Heart right ventricle (tissue), 16 donors: ENCODE data around the gene GNPTG. TPM values are rescaled to one million over a fixed set of nuclear protein-coding genes. Genes with fewer than 3 reads are reported as not detected.

Source experiments
- ATAC-seq, 8 donors: fragments of 200-7000 bp; cut with Tn5 transposase; one replicate each; pipeline ENCODE4 v1.9.1; 2020; ENCODE audit warnings: mild to moderate bottlenecking in 8 of 8, moderate library complexity in 8 of 8, moderate number of reproducible peaks in 1 of 8
- DNase-seq, 2 donors: peaks; one replicate each; pipeline ENCODE4 v3.0.0-alpha.2; 2020
- H3K27ac ChIP-seq, 10 donors: fragments of 200-600 bp; sonication (generic) in 2 of 10; one replicate each; pipeline versions ENCODE4 v1.5.0 to v1.8.0; 2020 to 2022; ENCODE audit warnings: mild to moderate bottlenecking in 3 of 10
- H3K27me3 ChIP-seq, 7 donors: fragments of 200-600 bp; one replicate each; pipeline ENCODE4 v1.8.0; 2021 to 2022; ENCODE audit warnings: mild to moderate bottlenecking in 2 of 7
- H3K36me3 ChIP-seq, 9 donors: fragments of 200-600 bp; sonication (generic) in 1 of 9; one replicate each; pipeline versions ENCODE4 v1.5.0 to v1.8.0; 2020 to 2022; ENCODE audit warnings: mild to moderate bottlenecking in 2 of 9
- H3K4me1 ChIP-seq, 9 donors: fragments of 200-600 bp; sonication (generic) in 1 of 9; one replicate each; pipeline versions ENCODE4 v1.5.0 to v1.8.0; 2020 to 2022; ENCODE audit warnings: mild to moderate bottlenecking in 4 of 9
- H3K4me3 ChIP-seq, 10 donors: fragments of 200-600 bp; sonication (generic) in 2 of 10; one replicate each; pipeline versions ENCODE4 v1.5.0 to v1.8.0; 2020 to 2022; ENCODE audit warnings: mild to moderate bottlenecking in 7 of 10, moderate library complexity in 2 of 10
- H3K9me3 ChIP-seq, 11 donors: fragments of 200-600 bp in 10 of 11; sonication (generic) in 2 of 11; one replicate each; pipeline versions ENCODE4 v1.5.0 to v1.8.0; 2013 to 2022; ENCODE audit warnings: mild to moderate bottlenecking in 2 of 11, control low read depth in 1 of 11, moderate library complexity in 1 of 11
- CTCF ChIP-seq, 9 donors: fragments of 200-600 bp; sonication (generic) in 2 of 9; IDR thresholded peaks; one replicate each; pipeline versions ENCODE4 v1.5.0 to v1.8.0; 2021 to 2022; ENCODE audit warnings: antibody characterized with exemption in 9 of 9, mild to moderate bottlenecking in 5 of 9, moderate library complexity in 1 of 9
- WGBS, 2 donors: extraction: QIAGEN DNeasy Blood & Tissue Kit; methylation state at CpG; one replicate each; pipeline ENCODE4 v1.1.7; 2013; ENCODE audit warnings: inconsistent platforms in 1 of 2; 5-methylcytosine and 5-hydroxymethylcytosine counted together
- intact Hi-C, 10 donors: fragments of 100-400 bp; cut with DNase I; formaldehyde crosslinking; loops; one replicate each; pipeline versions ENCODE4 v1.11.1 to v1.14.2; 2022
- polyA plus RNA-seq, 2 donors: library from polyadenylated mRNA; stranded (reverse); fragments of 200-250 nt; gene quantifications; one replicate each; pipeline ENCODE4 v1.2.3, GENCODE V29; 2013
- total RNA-seq, 10 donors: library from RNA; stranded (reverse); fragmentation: NEBNext Ultra II Directional in 3 of 10; extraction: Animal tissue kit (Norgen Biotek cat#: 25700) in 3 of 10; gene quantifications; one replicate each; pipeline versions ENCODE4 v1.2.1 to v1.2.4, GENCODE V29; 2021 to 2023
- donor health status: Arrhythmogenic right ventricular cardiomyopathy.
- donor health status: ischemic (EF 13 %, LVEDD 7.1; RV severe dilation, severe dysfunction).
- donor health status: healthy with polysubstance abuse.
- donor health status: DM: no; HTN: yes; CAD: no.
- donor health status: DM: no; HTN: no; CAD: no.
- donor health status: ischemic (EF 25% LVEDD 6.9; RV normal size, moderate dysfunction).
- donor health status: ischemic (EF 25% LVEDD 5.7; RV mildly dilated, moderate dysfunction).
- donor health status: healthy.
- donor health status: DM: yes; HTN: yes; CAD: no.
- donor health status: Ischemic cardiomyopathy.
- donor health status: ischemic (EF 35%, LVEDD 5.7; RV mildly dilated, moderate dysfunction).
- donor health status: nonischemic (EF 11% LVEDD 7.7; RV severe dilation, severe dysfunction).
- donor health status: DM: yes; HTN: yes; CAD: no.
- donor health status: PGD.
- donor health status: ischemic (EF 29% LVEDD 5.4; RV normal size, mild dysfunction).
- donor health status: nonischemic (EF 23%, LVEDD 6.1; RV moderate dilation, normal function).

The GNPTG gene
- total and polyA plus RNA-seq, 12 donors, result 24.8 to 56.3 (median 31.8) TPM

- Histone ChIP-seq H3K4me1 (peaks cover 0 to 16% (median 0%) of the 10 kb centered on the region in 9 donors), H3K36me3 (peaks cover 5 to 84% (median 47%) of the 10 kb centered on the region in 9 donors), H3K27ac (no peak overlapping the region), H3K27me3 (no peaks in the 10 kb centered on the region), H3K4me3 (no peak overlapping the region), H3K9me3 (no peaks in the 10 kb centered on the region)
- intact Hi-C loops, result no loop called here
- TF ChIP-seq CTCF (IDR thresholded peaks at IDR 0.05), result no peak
- WGBS, 2 donors, result 75 to 78% methylated on average over 35 of the region's 35 CpGs
- no peak for DNase-seq
- no peak for ATAC-seq
Measured at GRCh38 chr16:1323296-1324239, 28.2 kb upstream of the GNPTG start.

- Histone ChIP-seq H3K4me3 (no peak overlapping the region), H3K36me3 (peaks cover 5 to 76% (median 39%) of the 10 kb centered on the region in 9 donors), H3K27me3 (no peaks in the 10 kb centered on the region), H3K27ac (no peak overlapping the region), H3K4me1 (peaks cover 0 to 16% (median 0%) of the 10 kb centered on the region in 9 donors), H3K9me3 (no peaks in the 10 kb centered on the region)
- ATAC-seq (no peak), DNase-seq (no peak)
- WGBS, 2 donors, result 83 to 84% methylated on average over 22 of the region's 22 CpGs
- TF ChIP-seq CTCF (IDR thresholded peaks at IDR 0.05), result no peak
- intact Hi-C loops, result no loop called here
Measured at GRCh38 chr16:1324286-1324826, 27.4 kb upstream of the GNPTG start.

GRCh38 chr16:1325261-1325660 lies 26.5 kb upstream of the GNPTG start:
- ATAC-seq (no peak), DNase-seq (no peak)
- no peak for TF ChIP-seq CTCF (IDR thresholded peaks at IDR 0.05)
- peaks cover 0 to 16% (median 0%) of the 10 kb centered on the region in 9 donors for H3K4me1 ChIP-seq
- H3K4me3 ChIP-seq, result no peak overlapping the region
- peaks cover 0 to 3% (median 0%) of the 10 kb centered on the region in 7 donors for H3K27me3 ChIP-seq
- WGBS, 2 donors, result 89% methylated on average over 15 of the region's 15 CpGs
- intact Hi-C loops, result no loop called here
- H3K36me3 ChIP-seq, result peaks cover 2 to 67% (median 30%) of the 10 kb centered on the region in 9 donors
- H3K9me3 ChIP-seq, result peaks cover 0 to 2% (median 0%) of the 10 kb centered on the region in 11 donors
- H3K27ac ChIP-seq, result peak overlapping the region in 2 of 10 donors; percentile 21 to 52

- no peak for TF ChIP-seq CTCF (IDR thresholded peaks at IDR 0.05)
- Histone ChIP-seq H3K27me3 (peaks cover 0 to 9% (median 0%) of the 10 kb centered on the region in 7 donors), H3K27ac (peak overlapping the region in 5 of 10 donors; percentile 21 to 55 (median 33)), H3K4me1 (peaks cover 0 to 16% (median 0%) of the 10 kb centered on the region in 9 donors), H3K9me3 (peaks cover 0 to 6% (median 0%) of the 10 kb centered on the region in 11 donors), H3K4me3 (no peak overlapping the region), H3K36me3 (peaks cover 0 to 61% (median 24%) of the 10 kb centered on the region in 9 donors)
- intact Hi-C loops, result no loop called here
- ATAC-seq (peak in 6 of 8 donors; percentile 8 to 48 (median 28)), DNase-seq (no peak)
- 54 to 56% methylated on average over 20 of the region's 20 CpGs for WGBS, 2 donors
Measured at GRCh38 chr16:1325673-1326371, 25.9 kb upstream of the GNPTG start.
